ENCODE results near the gene ACAP1.
"Not testable (repeated sequence)": the region's sequence is repeated elsewhere in the genome, so short reads cannot be mapped to it uniquely, and the experiment has no call there.

Gene ACAP1

DNA sequence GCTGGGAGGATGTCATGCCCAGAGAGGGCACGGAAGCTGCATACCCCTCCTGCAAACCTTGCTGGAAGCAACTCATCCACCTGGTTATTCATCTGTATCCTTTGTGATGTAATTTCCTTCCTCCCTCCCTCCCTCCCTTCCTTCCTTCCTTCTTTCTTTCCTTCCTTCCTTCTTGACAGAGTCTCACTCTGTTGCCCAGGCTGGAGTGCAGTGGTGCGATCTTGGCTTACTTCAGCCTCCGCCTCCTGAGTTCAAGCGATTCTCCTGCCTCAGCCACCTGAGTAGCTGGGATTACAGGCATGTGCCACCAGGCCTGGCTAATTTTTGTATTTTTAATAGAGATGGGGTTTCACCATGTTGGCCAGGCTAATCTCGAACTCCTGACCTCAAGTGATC, 32.3 kb downstream of the ACAP1 start:
- intact Hi-C loops (cut with DNase I); DNase-seq: not testable (repeated sequence)

DNA sequence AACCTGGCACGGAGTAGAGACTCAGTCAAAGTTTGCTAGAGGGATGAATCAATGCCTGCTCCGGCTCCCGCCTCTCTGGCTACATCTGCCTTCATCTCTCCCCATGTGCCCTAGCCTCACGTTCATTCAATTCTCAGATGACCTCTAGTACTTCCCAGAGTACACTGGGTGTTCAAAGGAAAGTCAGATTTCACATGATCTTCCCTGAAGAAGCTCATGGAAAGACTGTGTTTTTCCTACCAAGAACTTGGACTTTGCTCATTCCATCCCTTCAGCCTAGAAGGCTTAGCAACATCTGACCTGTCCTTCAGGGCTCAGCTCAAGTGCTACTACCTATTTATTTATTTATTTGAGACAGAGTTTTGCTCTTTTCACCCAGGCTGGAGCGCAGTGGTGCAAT, 33.5 kb downstream of the ACAP1 start:
- intact Hi-C loops (cut with DNase I) = no loop called here

GRCh38 chr17:7370853-7371252, 34.5 kb downstream of the ACAP1 start:
- intact Hi-C loops (cut with DNase I) = no loop called here
- DNase-seq = no peak

More for the DNA sequence above, 33.5 kb downstream of the ACAP1 start:
- no peak for DNase-seq

- intact Hi-C loops (cut with DNase I) = no loop called here
Measured at GRCh38 chr17:7374353-7374752, 38.0 kb downstream of the ACAP1 start.

GRCh38 chr17:7379134-7379533, 42.8 kb downstream of the ACAP1 start:
- intact Hi-C loops (cut with DNase I) = no loop called here
- no peak for DNase-seq

More at GRCh38 chr17:7374353-7374752, 38.0 kb downstream of the ACAP1 start:
- DNase-seq = no peak

DNA sequence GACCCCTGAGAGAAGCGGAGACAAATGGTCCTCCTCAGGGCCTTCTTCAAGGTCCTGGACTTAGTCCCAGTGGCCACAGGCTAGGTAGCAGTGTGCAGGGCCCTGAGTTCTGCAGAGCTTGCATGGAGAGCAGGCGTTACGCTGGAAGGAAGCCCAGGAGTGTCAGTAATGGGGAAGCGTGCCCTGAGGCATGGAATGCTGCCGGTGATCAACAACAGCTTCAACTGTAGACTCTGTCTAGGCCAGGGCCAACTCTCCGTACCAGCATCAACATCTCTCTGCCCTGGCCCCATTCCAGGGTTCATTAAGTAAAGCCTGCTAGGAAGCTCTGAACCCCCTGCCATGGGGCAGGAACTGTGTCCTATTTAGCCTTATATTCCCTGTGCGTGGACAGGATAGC, 44.0 kb downstream of the ACAP1 start:
- intact Hi-C loops (cut with DNase I) = no loop called here
- peak in 4 of 42 donors; percentile 8 to 37 (median 28) for DNase-seq

DNA sequence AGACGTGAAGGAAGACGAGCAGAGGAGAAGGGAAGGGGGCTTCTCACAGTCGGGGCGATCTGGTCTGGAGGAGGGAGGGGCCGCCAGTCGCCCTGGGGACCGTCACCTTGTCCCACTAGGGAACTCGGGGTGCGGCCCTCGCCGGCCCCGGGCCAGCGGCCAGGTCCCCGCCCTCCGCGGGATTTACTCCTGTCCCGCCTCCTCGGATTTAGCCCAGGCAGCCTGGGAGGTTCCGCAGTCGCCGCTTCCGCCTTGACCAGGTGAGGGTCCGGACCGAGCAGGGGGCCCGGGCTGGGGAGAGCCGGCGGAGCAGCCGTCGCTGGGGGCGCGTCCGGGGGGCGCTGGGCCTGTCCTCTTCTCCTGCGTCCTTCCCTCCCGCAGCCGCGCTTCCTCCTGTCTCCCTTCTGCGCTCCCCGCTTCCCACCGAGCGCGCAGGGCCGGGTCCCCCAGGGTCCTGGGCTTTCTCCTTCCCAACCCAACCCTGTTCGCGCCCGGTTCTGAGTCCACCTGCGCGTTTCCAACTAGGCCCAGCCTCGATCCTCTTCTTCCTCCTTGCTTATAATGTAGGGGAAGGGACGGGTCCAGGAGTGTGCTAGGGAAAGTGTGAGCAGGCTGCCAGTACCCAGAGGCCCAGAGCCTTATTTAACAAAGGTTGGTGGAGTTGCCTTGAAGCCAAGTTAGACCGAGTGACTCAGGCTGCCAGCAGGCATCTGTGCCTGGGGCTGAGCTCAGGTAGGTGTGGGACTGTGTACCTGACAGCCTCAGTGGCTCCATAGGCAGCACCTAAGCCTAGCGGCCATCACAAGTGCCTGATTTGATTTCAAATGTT, 44.7 kb downstream of the ACAP1 start, which contains the start of gene TNK1:
TSS of gene TNK1 (plus strand) at position 235 of the 829 bp plus-strand sequence. CDS start 1,838 bp downstream, outside the sequence.
- DNase-seq = no peak
- intact Hi-C loops (cut with DNase I) = no loop called here

DNA sequence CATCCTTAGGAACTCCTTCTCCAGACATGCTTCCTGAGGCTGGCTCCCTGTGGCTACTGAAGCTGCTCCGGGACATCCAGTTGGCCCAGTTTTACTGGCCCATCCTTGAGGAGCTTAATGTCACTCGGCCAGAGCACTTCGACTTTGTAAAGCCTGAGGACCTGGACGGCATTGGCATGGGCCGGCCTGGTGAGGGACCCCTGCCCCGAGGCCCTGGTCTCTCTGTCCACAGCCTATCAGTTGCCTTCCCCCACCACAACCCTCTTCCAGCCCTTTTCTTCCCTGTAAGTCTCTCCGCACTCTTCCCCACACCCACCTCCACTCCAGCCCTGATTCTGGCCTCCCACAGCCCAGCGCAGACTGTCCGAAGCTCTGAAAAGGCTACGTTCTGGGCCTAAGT, 46.6 kb downstream of the ACAP1 start:
- intact Hi-C loops (cut with DNase I) = no loop called here
- DNase-seq = no peak

- intact Hi-C loops (cut with DNase I) = no loop called here
- DNase-seq = no peak
Measured at GRCh38 chr17:7383371-7383741, 47.0 kb downstream of the ACAP1 start.

- peak in 41 of 42 donors; percentile 48 to 87 (median 72) for DNase-seq
- intact Hi-C loops (cut with DNase I) = no loop called here
Measured at GRCh38 chr17:7383742-7384488, 47.6 kb downstream of the ACAP1 start.

DNA sequence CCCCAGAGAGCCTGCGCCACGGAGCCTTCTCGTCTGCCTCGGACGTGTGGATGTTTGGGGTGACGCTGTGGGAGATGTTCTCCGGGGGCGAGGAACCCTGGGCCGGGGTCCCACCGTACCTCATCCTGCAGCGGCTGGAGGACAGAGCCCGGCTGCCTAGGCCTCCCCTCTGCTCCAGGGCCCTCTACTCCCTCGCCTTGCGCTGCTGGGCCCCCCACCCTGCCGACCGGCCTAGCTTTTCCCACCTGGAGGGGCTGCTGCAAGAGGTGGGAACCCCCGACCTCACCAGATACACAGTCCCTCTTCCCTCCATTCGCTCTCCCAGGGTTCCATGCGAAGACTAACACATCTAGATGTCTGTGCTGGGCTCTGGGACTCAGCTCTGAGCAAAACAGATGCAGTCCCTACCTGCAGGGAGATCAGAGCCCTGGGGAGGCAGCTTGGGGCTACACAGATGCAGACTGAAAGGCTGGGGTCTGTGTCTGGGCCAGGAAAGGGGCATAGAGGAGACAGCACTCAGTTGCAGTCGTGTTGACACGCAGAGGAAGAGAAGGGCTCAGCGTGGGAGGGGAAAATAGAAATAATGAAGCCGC, 48.3 kb downstream of the ACAP1 start:
- peak in 16 of 42 donors; percentile 8 to 84 (median 39) for DNase-seq

GRCh38 chr17:7388856-7389255, 52.5 kb downstream of the ACAP1 start:
- intact Hi-C loops (cut with DNase I) = no loop called here
- DNase-seq = no peak

More for the DNA sequence above, 48.3 kb downstream of the ACAP1 start:
- intact Hi-C loops (cut with DNase I) = no loop called here

DNA sequence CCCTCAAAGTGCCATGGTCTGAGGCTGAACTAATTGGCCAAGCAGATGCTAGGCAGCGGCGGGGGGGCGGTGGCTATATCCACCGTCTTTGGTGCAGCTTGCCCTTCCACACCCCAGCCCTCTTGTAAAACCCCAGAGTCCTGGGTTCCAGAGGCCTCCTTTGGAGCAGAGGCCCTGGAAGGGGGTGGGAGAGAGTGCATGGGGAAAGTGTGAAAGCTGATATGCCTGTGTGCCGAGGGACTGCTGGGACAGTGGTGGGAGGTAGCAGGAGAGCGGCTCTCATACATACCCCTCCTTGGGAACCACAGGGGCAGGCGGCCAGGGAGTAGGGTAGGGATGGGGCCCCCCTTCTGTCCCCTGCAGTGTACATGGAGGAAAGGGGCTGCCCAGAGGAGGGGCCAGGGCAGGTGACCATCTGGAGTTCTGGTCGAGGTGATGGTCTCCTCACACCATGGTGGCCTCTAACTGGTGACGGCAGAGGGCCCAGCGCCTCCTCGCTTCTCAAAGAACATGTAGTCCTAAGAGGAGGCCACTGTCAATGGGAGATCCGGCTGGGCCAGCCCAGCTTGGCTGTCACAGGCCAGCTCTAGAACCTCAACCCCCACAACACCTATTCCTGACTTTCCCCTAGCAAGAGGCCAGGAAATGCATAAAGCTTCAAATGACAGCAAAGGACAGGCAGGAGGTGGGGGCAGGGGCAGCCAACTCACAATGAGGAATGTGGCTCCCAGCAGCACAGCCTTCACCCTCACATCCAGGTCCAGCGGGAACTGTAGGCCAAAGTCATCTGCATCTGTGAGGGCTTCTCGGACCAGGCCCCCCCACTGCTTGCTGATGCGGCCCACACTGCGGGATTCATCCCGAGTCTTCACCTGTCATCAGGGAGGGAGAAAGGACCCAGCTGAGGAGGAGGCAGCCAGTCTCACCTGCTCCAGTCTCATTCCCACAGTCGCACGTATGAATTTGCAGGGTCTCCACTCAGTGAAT, 53.9 kb downstream of the ACAP1 start:
- DNase-seq = no peak
- intact Hi-C loops (cut with DNase I) = loop anchor here (5.0 kb wide), 1 partner anchor 38 kb away; the partner anchor contains the start of gene KCTD11

- no peak for DNase-seq
- intact Hi-C loops (cut with DNase I) = loop anchor here (5.0 kb wide), 1 partner anchor 39 kb away; the partner anchor contains the start of gene KCTD11
Measured at GRCh38 chr17:7391307-7391706, 55.0 kb downstream of the ACAP1 start.

GRCh38 chr17:7392696-7393612, 56.6 kb downstream of the ACAP1 start:
- intact Hi-C loops (cut with DNase I) = loop anchor here (5.0 kb wide), 1 partner anchor 41 kb away; the partner anchor contains the start of gene KCTD11
- DNase-seq = no peak

DNA sequence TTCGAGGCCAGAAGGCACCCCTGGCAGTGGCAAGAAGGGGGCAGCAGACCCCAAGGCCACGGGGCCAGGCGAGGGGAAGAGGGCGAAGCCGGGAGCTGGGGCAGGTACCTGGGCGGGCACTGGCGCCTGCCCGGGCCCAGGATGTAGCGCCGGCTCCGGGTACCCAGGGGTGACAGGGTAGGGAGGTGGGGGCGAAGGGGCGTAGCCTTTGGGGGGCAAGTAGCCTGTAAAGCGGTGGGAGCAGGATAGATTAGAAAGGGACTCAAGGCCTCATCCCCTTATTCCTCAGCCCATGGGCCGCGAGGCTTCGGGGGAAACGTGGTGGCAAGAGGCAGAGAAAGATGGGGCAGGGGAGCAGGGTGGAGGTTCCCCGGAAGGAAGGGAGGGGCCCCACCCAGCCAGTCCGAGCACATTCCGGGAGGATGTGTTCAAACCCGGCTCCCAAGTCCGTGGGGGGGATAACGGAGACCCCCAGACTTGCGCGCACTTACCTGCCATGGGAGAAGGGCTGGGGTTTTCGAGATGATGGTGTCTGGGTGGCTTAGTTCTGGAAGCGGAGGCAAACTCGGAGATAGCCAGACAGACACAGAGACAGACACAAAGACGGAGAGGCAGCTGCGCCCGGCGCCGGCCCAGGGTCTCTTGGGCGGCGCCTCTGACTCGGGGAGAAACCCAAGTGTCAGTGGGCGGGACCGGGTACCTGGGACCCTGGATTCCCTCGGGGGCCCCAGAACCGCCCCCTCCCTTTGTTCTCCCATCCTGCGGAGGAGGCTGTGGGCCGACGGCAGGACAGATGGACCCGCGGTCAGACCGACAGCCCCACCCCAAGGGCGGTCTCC, 57.5 kb downstream of the ACAP1 start:
- DNase-seq = no peak
- intact Hi-C loops (cut with DNase I) = loop anchor here (5.0 kb wide), 1 partner anchor 42 kb away; the partner anchor contains the start of gene KCTD11

Data from head of caudate nucleus (tissue), 42 donors.